DOHH2 (cell line): ENCODE measurements around the gene JAML.

ENCODE experiments used
- H3F3A ChIP-seq: fragments of 200-600 bp; sonication (generic), shearing (Covaris generic); 2 replicates; pipeline ENCODE4 v1.6.0; 2016; ENCODE audit warnings: antibody characterized with exemption, mild to moderate bottlenecking; ENCODE audit not compliant: control insufficient read depth, insufficient read depth
- H3K27ac ChIP-seq: fragments of 200-600 bp; sonication (generic); 2 replicates; pipeline ENCODE4 v1.5.1; 2014; ENCODE audit warnings: low read depth, mild to moderate bottlenecking, low read length, moderate library complexity
- H3K27me3 ChIP-seq: fragments of 200-600 bp; sonication (generic); 2 replicates; pipeline ENCODE4 v1.6.1; 2014; ENCODE audit warnings: mild to moderate bottlenecking, low read length, mixed read lengths; ENCODE audit not compliant: control insufficient read depth
- H3K36me3 ChIP-seq: fragments of 200-600 bp; sonication (generic); 2 replicates; pipeline ENCODE4 v1.6.1; 2014; ENCODE audit warnings: mild to moderate bottlenecking, low read length, moderate library complexity, mixed read lengths; ENCODE audit not compliant: control insufficient read depth
- H3K4me1 ChIP-seq: fragments of 200-600 bp; sonication (generic); 2 replicates; pipeline ENCODE4 v1.6.1; 2014; ENCODE audit warnings: mild to moderate bottlenecking, low read length, mixed read lengths; ENCODE audit not compliant: control insufficient read depth
- H3K4me2 ChIP-seq: fragments of 200-600 bp; sonication (generic); 2 replicates; pipeline ENCODE4 v1.6.0; 2014; ENCODE audit warnings: mild to moderate bottlenecking, low read length, moderate library complexity
- H3K4me3 ChIP-seq: fragments of 200-600 bp; sonication (generic); 2 replicates; pipeline ENCODE4 v1.5.1; 2014; ENCODE audit warnings: mild to moderate bottlenecking, low read length, mixed read lengths
- H3K79me2 ChIP-seq: fragments of 200-600 bp; sonication (generic); 2 replicates; pipeline ENCODE4 v1.6.1; 2014; ENCODE audit warnings: mild to moderate bottlenecking, low read length, mixed read lengths; ENCODE audit not compliant: control insufficient read depth
- H3K9me2 ChIP-seq: fragments of 200-600 bp; sonication (generic); replicated peaks from 2 replicates; pipeline ENCODE4 v1.6.1; 2014; ENCODE audit warnings: mild to moderate bottlenecking, low read length, mixed read lengths; ENCODE audit not compliant: control insufficient read depth
- H3K9me3 ChIP-seq: fragments of 200-600 bp; sonication (generic); 2 replicates; pipeline ENCODE4 v1.6.1; 2014; ENCODE audit warnings: antibody characterized with exemption, low read length, mixed read lengths; ENCODE audit not compliant: control insufficient read depth, insufficient read depth
- H4K20me1 ChIP-seq: fragments of 200-600 bp; sonication (generic); 2 replicates; pipeline ENCODE4 v1.6.0; 2014; ENCODE audit warnings: low read depth, mild to moderate bottlenecking, antibody characterized with exemption, low read length, moderate library complexity; ENCODE audit not compliant: control insufficient read depth, insufficient read depth
- EZH2phosphoT487 ChIP-seq: fragments of 200-600 bp; sonication (generic); IDR thresholded peaks from 2 replicates; pipeline ENCODE4 v1.6.1; 2017; ENCODE audit warnings: borderline replicate concordance, mild to moderate bottlenecking, antibody characterized with exemption, low read length, moderate library complexity, mixed read lengths
- TF ChIP-seq, protein P1 (sequence below): fragments of 200-600 bp; sonication (generic); IDR thresholded peaks from one replicate; pipeline ENCODE4 v1.5.1; 2014; ENCODE audit warnings: antibody characterized with exemption, mild to moderate bottlenecking, low read depth, low read length; ENCODE audit not compliant: poor library complexity, severe bottlenecking

The JAML gene

DNA sequence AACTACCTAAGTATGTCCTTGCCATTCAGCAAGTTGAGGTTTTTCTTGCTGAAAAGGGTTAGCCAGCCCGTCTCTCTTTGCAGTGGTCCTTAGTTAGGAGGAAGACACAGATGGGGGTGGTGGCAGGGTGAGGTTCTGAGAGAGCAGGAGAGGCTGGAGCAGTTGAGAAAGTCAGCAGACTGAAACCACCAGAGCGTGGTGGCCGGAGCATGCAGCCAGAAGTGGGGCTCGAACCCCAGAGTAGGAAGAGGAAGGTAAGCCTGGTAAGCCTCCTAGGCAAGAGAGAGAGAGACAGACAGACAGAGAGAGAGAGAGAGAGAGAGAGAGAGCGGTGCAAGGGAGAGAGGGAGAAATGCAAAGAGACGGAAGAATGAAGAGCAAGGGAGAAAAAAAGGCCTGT, 63.0 kb downstream of the JAML start:
- H3K4me1 ChIP-seq: no peaks in the 10 kb centered on the region
- H3K27ac ChIP-seq: no peak overlapping the region
- no peaks in the 10 kb centered on the region for H3F3A ChIP-seq
- peaks cover 72% of the 10 kb centered on the region for H3K27me3 ChIP-seq
- no peaks in the 10 kb centered on the region for H4K20me1 ChIP-seq
- H3K4me2 ChIP-seq: no peak overlapping the region
- no peak overlapping the region for H3K4me3 ChIP-seq
- H3K36me3 ChIP-seq: no peaks in the 10 kb centered on the region
- no peaks in the 10 kb centered on the region for H3K9me2 ChIP-seq
- H3K9me3 ChIP-seq: no peaks in the 10 kb centered on the region
- H3K79me2 ChIP-seq: no peaks in the 10 kb centered on the region
- no peak for TF ChIP-seq EZH2phosphoT487
- TF ChIP-seq, protein P1, sequence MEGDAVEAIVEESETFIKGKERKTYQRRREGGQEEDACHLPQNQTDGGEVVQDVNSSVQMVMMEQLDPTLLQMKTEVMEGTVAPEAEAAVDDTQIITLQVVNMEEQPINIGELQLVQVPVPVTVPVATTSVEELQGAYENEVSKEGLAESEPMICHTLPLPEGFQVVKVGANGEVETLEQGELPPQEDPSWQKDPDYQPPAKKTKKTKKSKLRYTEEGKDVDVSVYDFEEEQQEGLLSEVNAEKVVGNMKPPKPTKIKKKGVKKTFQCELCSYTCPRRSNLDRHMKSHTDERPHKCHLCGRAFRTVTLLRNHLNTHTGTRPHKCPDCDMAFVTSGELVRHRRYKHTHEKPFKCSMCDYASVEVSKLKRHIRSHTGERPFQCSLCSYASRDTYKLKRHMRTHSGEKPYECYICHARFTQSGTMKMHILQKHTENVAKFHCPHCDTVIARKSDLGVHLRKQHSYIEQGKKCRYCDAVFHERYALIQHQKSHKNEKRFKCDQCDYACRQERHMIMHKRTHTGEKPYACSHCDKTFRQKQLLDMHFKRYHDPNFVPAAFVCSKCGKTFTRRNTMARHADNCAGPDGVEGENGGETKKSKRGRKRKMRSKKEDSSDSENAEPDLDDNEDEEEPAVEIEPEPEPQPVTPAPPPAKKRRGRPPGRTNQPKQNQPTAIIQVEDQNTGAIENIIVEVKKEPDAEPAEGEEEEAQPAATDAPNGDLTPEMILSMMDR: no peak

DNA sequence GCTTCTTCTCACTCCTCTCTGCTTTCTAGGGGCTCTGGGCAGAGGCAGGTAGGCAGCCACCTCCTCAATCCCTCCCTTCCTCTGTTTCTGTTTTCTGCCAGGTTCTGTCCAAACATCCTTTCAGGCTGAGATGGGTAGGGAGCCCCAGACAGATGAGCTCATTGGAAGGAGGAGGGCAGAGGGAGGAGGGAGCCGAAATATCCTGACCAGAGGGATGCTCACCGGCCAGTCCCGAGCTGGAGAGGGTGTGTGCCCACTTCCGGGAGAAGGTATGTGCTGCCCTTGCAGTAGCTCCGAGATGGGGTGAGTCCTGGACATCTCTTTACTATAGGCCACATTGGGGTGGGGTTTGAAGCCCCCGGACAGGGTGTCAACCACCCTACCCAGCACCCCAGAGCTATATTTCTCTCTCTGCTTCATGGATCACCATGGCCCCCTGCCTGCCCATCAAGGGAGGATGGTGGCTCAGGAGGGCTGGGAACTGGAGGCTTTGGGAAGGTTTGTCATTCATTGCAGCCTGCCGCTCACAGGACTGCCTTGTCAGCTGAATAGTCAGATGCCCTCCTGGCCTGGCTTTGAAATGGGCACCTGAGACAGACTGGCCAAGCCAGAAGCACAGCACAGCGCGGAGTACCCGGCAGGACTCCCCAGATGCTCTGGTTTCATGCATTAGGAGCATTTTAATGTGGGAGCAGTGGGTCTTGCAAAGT, 67.5 kb downstream of the JAML start:
- no peak overlapping the region for H3K4me2 ChIP-seq
- H3K36me3 ChIP-seq: no peaks in the 10 kb centered on the region
- no peaks in the 10 kb centered on the region for H3K4me1 ChIP-seq
- peaks cover 88% of the 10 kb centered on the region for H3K27me3 ChIP-seq
- no peak overlapping the region for H3K4me3 ChIP-seq
- no peaks in the 10 kb centered on the region for H4K20me1 ChIP-seq
- TF ChIP-seq, protein P1: no peak
- no peak for TF ChIP-seq EZH2phosphoT487
- H3K27ac ChIP-seq: no peak overlapping the region
- H3K9me2 ChIP-seq: no peaks in the 10 kb centered on the region
- no peaks in the 10 kb centered on the region for H3K79me2 ChIP-seq
- no peaks in the 10 kb centered on the region for H3K9me3 ChIP-seq
- no peaks in the 10 kb centered on the region for H3F3A ChIP-seq

DNA sequence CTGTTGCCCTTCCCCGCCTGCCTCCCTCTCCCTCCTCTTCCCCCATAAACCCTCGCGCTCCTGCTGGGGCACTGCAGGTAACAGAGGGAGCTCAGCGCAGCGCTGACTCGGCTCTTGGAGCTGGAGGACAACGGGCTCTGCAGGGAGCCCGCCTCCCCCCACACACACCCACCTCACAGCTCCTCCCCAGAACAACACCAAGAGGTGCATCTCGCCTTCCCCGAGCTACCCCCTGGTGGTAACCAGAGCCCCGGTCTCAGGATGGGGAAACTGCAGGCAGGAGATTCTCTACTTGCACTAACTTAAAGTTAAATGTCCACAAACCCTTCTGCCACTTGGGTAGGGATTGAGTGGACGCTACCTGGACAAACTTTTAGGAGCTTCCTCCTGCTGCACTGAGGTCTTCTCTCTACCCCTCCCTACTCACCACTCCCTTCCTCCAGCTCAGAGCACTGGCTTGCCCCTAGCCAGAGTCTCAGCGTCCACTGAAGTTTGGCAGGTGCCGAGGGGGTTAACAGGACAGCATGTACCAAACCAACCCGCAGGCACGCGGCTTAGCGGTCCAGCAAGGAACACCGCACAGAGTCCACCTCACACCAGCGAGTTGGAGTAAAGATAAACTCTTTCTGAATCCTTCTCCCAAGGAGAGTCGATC, 68.2 kb downstream of the JAML start:
- TF ChIP-seq, protein P1: no peak
- TF ChIP-seq EZH2phosphoT487: no peak
- H3K36me3 ChIP-seq: no peaks in the 10 kb centered on the region
- H3K4me3 ChIP-seq: no peak overlapping the region
- no peaks in the 10 kb centered on the region for H3K79me2 ChIP-seq
- no peaks in the 10 kb centered on the region for H3F3A ChIP-seq
- no peaks in the 10 kb centered on the region for H3K9me2 ChIP-seq
- no peaks in the 10 kb centered on the region for H4K20me1 ChIP-seq
- H3K27ac ChIP-seq: no peak overlapping the region
- no peak overlapping the region for H3K4me2 ChIP-seq
- no peaks in the 10 kb centered on the region for H3K9me3 ChIP-seq
- peaks cover 88% of the 10 kb centered on the region for H3K27me3 ChIP-seq
- no peaks in the 10 kb centered on the region for H3K4me1 ChIP-seq
